ENCODE results near the gene LTBP3. TPM values are rescaled to one million over a fixed set of nuclear protein-coding genes. Genes with fewer than 3 reads are reported as not detected.
A peak's percentile ranks its signal among the peaks of the same experiment; 100 is the strongest.

The LTBP3 gene
- total and polyA plus RNA-seq, 2 experiments from 2014 or later, result 53.7 to 85.3 TPM

DNA sequence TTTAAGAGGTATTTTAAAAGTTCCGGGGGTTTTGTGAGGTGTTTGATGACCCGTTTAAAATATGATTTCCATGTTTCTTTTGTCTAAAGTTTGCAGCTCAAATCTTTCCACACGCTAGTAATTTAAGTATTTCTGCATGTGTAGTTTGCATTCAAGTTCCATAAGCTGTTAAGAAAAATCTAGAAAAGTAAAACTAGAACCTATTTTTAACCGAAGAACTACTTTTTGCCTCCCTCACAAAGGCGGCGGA is 59.5 kb downstream of the LTBP3 start:
- H4K20me1 ChIP-seq (ENCODE audit: insufficient read depth, poor library complexity, severe bottlenecking), result peaks cover 46% of the 10 kb centered on the region
- no peaks in the 10 kb centered on the region for H3K9me2 ChIP-seq (replicated peaks; ENCODE audit: insufficient read depth)
- TF ChIP-seq EZH2 (IDR thresholded peaks at IDR 0.05; ENCODE audit: borderline replicate concordance) (no peak), EZH2phosphoT487 (IDR thresholded peaks at IDR 0.05; ENCODE audit: low read depth, severe bottlenecking, unreplicated experiment) (no peak)
- TF ChIP-seq, protein P1, sequence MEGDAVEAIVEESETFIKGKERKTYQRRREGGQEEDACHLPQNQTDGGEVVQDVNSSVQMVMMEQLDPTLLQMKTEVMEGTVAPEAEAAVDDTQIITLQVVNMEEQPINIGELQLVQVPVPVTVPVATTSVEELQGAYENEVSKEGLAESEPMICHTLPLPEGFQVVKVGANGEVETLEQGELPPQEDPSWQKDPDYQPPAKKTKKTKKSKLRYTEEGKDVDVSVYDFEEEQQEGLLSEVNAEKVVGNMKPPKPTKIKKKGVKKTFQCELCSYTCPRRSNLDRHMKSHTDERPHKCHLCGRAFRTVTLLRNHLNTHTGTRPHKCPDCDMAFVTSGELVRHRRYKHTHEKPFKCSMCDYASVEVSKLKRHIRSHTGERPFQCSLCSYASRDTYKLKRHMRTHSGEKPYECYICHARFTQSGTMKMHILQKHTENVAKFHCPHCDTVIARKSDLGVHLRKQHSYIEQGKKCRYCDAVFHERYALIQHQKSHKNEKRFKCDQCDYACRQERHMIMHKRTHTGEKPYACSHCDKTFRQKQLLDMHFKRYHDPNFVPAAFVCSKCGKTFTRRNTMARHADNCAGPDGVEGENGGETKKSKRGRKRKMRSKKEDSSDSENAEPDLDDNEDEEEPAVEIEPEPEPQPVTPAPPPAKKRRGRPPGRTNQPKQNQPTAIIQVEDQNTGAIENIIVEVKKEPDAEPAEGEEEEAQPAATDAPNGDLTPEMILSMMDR (IDR thresholded peaks at IDR 0.05; ENCODE audit: poor library complexity), result no peak
- no peak overlapping the region for H2AFZ ChIP-seq
- no peaks in the 10 kb centered on the region for H3K9me3 ChIP-seq (ENCODE audit: low read depth)
- H3K4me2 ChIP-seq, result peak overlapping the region; percentile 92
- peak overlapping the region; percentile 99 for H3K27ac ChIP-seq
- H3K79me2 ChIP-seq, result peaks cover 89% of the 10 kb centered on the region
- H3K27me3 ChIP-seq, result no peaks in the 10 kb centered on the region
- peaks cover 33% of the 10 kb centered on the region for H3K4me1 ChIP-seq (ENCODE audit: insufficient read depth)
- peaks cover 21% of the 10 kb centered on the region for H3K36me3 ChIP-seq (replicated peaks; ENCODE audit: insufficient read depth, low read depth)
- DNase-seq (ENCODE audit: low spot score), result no peak
- WGBS (ENCODE audit: low lambda C conversion rate, missing lambda C conversion rate), result 2% methylated on average over 6 of the region's 6 CpGs
- peak overlapping the region; percentile 54 for H3K4me3 ChIP-seq

DNA sequence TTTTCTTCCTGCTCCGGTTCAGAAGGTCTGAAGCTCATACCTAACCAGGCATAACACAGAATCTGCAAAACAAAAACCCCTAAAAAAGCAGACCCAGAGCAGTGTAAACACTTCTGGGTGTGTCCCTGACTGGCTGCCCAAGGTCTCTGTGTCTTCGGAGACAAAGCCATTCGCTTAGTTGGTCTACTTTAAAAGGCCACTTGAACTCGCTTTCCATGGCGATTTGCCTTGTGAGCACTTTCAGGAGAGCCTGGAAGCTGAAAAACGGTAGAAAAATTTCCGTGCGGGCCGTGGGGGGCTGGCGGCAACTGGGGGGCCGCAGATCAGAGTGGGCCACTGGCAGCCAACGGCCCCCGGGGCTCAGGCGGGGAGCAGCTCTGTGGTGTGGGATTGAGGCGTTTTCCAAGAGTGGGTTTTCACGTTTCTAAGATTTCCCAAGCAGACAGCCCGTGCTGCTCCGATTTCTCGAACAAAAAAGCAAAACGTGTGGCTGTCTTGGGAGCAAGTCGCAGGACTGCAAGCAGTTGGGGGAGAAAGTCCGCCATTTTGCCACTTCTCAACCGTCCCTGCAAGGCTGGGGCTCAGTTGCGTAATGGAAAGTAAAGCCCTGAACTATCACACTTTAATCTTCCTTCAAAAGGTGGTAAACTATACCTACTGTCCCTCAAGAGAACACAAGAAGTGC is 60.0 kb downstream of the LTBP3 start:
- H3K4me2 ChIP-seq, result peak overlapping the region; percentile 92
- WGBS (ENCODE audit: low lambda C conversion rate, missing lambda C conversion rate), result 7% methylated on average over 24 of the region's 24 CpGs
- no peaks in the 10 kb centered on the region for H3K9me2 ChIP-seq (replicated peaks; ENCODE audit: insufficient read depth)
- peaks cover 21% of the 10 kb centered on the region for H3K36me3 ChIP-seq (replicated peaks; ENCODE audit: insufficient read depth, low read depth)
- DNase-seq (ENCODE audit: low spot score), result peak; percentile 73
- peaks cover 42% of the 10 kb centered on the region for H4K20me1 ChIP-seq (ENCODE audit: insufficient read depth, poor library complexity, severe bottlenecking)
- H2AFZ ChIP-seq, result no peak overlapping the region
- TF ChIP-seq, protein P1 (IDR thresholded peaks at IDR 0.05; ENCODE audit: poor library complexity), result no peak
- TF ChIP-seq EZH2 (IDR thresholded peaks at IDR 0.05; ENCODE audit: borderline replicate concordance), result no peak
- TF ChIP-seq EZH2phosphoT487 (IDR thresholded peaks at IDR 0.05; ENCODE audit: low read depth, severe bottlenecking, unreplicated experiment), result no peak
- H3K27ac ChIP-seq, result peak overlapping the region; percentile 99
- no peaks in the 10 kb centered on the region for H3K27me3 ChIP-seq
- peaks cover 38% of the 10 kb centered on the region for H3K4me1 ChIP-seq (ENCODE audit: insufficient read depth)
- H3K4me3 ChIP-seq, result peak overlapping the region; percentile 54
- H3K9me3 ChIP-seq (ENCODE audit: low read depth), result no peaks in the 10 kb centered on the region
- H3K79me2 ChIP-seq, result peaks cover 89% of the 10 kb centered on the region

DNA sequence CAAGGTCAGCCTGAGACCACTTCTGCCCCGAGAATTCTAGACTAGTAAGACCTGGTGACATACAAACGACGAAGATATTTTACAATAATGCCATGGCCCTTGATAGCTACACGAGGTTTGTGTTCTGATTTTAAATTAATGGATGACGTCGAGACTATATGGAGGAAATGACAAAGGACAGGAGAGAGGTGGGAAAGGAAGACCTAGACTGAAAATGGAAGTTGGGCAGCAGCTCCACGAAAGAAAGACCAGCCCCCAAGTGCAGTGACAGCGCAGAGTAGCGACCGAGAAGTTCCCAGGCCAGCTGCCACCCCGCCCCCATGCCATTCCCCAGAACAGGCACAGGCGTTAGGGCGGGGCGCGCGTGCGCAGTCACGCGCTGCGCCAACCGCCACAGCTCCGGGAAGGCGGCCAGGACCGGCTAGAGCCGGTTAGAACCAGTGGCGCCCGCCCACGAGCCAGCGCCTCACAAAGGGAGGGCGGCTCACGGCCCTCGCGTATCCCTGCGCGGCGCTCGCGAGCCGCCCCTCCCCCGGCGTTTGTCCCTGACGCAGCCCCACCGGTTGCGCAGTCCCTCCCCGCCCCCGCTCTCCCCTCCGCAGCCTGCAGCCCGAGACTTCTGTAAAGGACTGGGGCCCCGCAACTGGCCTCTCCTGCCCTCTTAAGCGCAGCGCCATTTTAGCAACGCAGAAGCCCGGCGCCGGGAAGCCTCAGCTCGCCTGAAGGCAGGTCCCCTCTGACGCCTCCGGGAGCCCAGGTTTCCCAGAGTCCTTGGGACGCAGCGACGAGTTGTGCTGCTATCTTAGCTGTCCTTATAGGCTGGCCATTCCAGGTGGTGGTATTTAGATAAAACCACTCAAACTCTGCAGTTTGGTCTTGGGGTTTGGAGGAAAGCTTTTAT is 60.8 kb downstream of the LTBP3 start:
- Histone ChIP-seq H3K9me3 (ENCODE audit: low read depth) (no peaks in the 10 kb centered on the region), H3K36me3 (replicated peaks; ENCODE audit: insufficient read depth, low read depth) (peaks cover 16% of the 10 kb centered on the region), H3K4me1 (ENCODE audit: insufficient read depth) (peaks cover 46% of the 10 kb centered on the region), H3K4me3 (peak overlapping the region; percentile 54), H2AFZ (no peak overlapping the region), H3K9me2 (replicated peaks; ENCODE audit: insufficient read depth) (no peaks in the 10 kb centered on the region), H3K79me2 (peaks cover 82% of the 10 kb centered on the region), H3K27ac (peak overlapping the region; percentile 99), H3K27me3 (no peaks in the 10 kb centered on the region), H3K4me2 (peak overlapping the region; percentile 92), H4K20me1 (ENCODE audit: insufficient read depth, poor library complexity, severe bottlenecking) (peaks cover 34% of the 10 kb centered on the region)
- DNase-seq (ENCODE audit: low spot score), result peak; percentile 100
- TF ChIP-seq EZH2 (IDR thresholded peaks at IDR 0.05; ENCODE audit: borderline replicate concordance) (no peak), EZH2phosphoT487 (IDR thresholded peaks at IDR 0.05; ENCODE audit: low read depth, severe bottlenecking, unreplicated experiment) (no peak)
- TF ChIP-seq, protein P1 (IDR thresholded peaks at IDR 0.05; ENCODE audit: poor library complexity), result no peak
- 3% methylated on average over 34 of the region's 61 CpGs for WGBS (ENCODE audit: low lambda C conversion rate, missing lambda C conversion rate)
